Astrocyte (in vitro differentiated cells and primary cell): Measurements from ENCODE around the gene KCNB1. TPM values are rescaled to one million over a fixed set of nuclear protein-coding genes. Genes with fewer than 3 reads are reported as not detected.

ENCODE experiments used
- DNase-seq: peaks from one replicate; pipeline ENCODE4 v3.0.0-alpha.2; 2010; ENCODE audit warnings: low read depth
- FAIRE-seq: peaks from 2 replicates; lab custom pipeline; 2011; peaks lifted over from hg19 to GRCh38; lab: Jason Lieb, UNC
- H2AFZ ChIP-seq: 2 replicates; pipeline ENCODE4 v1.6.0; 2012; ENCODE audit warnings: low read depth, low read length, inconsistent platforms
- H3K27ac ChIP-seq: 2 replicates; pipeline ENCODE4 v1.5.1; 2011; ENCODE audit warnings: low read depth, low read length, inconsistent platforms
- H3K27me3 ChIP-seq: 2 replicates; pipeline ENCODE4 v1.6.0; 2011; ENCODE audit warnings: low read length, inconsistent platforms; ENCODE audit not compliant: insufficient read depth
- H3K36me3 ChIP-seq: 2 replicates; pipeline ENCODE4 v1.5.1; 2011; ENCODE audit warnings: low read length, inconsistent platforms; ENCODE audit not compliant: insufficient read depth
- H3K4me1 ChIP-seq: 2 replicates; pipeline ENCODE4 v1.5.1; 2011; ENCODE audit warnings: low read length, inconsistent platforms; ENCODE audit not compliant: insufficient read depth
- H3K4me2 ChIP-seq: 2 replicates; pipeline ENCODE4 v1.6.0; 2012; ENCODE audit warnings: low read length, inconsistent platforms
- H3K4me3 ChIP-seq: 2 replicates; pipeline ENCODE4 v1.5.1; 2011; ENCODE audit warnings: low read depth, mild to moderate bottlenecking, low read length, inconsistent platforms; ENCODE audit not compliant: insufficient read depth
- H3K79me2 ChIP-seq: 2 replicates; pipeline ENCODE4 v1.6.0; 2012; ENCODE audit warnings: mild to moderate bottlenecking, low read length, inconsistent platforms; ENCODE audit not compliant: insufficient read depth
- H3K9ac ChIP-seq: 2 replicates; pipeline ENCODE4 v1.6.0; 2012; ENCODE audit warnings: mild to moderate bottlenecking, low read length, inconsistent platforms
- H3K9me3 ChIP-seq: 2 replicates; pipeline ENCODE4 v1.5.1; 2012; ENCODE audit warnings: low read depth, mild to moderate bottlenecking, low read length, inconsistent platforms; ENCODE audit not compliant: insufficient read depth
- H4K20me1 ChIP-seq: 2 replicates; pipeline ENCODE4 v1.6.0; 2012; ENCODE audit warnings: low read length, inconsistent platforms; ENCODE audit not compliant: insufficient read depth
- H3K27ac Mint-ChIP-seq: one replicate; pipeline ENCODE4 v1.8.0; 2021; ENCODE audit warnings: mild to moderate bottlenecking, mixed read lengths; ENCODE audit not compliant: unreplicated experiment
- H3K27me3 Mint-ChIP-seq: one replicate; pipeline ENCODE4 v1.8.0; 2021; ENCODE audit warnings: low read depth, mixed read lengths; ENCODE audit not compliant: unreplicated experiment
- H3K36me3 Mint-ChIP-seq: one replicate; pipeline ENCODE4 v1.8.0; 2021; ENCODE audit warnings: low read depth, mixed read lengths; ENCODE audit not compliant: unreplicated experiment
- H3K4me1 Mint-ChIP-seq: one replicate; pipeline ENCODE4 v1.8.0; 2021; ENCODE audit warnings: low read depth, mixed read lengths; ENCODE audit not compliant: unreplicated experiment
- H3K4me3 Mint-ChIP-seq: one replicate; pipeline ENCODE4 v1.8.0; 2021; ENCODE audit warnings: mild to moderate bottlenecking, moderate library complexity, mixed read lengths; ENCODE audit not compliant: unreplicated experiment
- H3K9me3 Mint-ChIP-seq: one replicate; pipeline ENCODE4 v1.8.0; 2021; ENCODE audit warnings: mild to moderate bottlenecking, mixed read lengths; ENCODE audit not compliant: unreplicated experiment
- EZH2 ChIP-seq: IDR thresholded peaks from 2 replicates; pipeline ENCODE4 v1.6.1; 2012; ENCODE audit warnings: mild to moderate bottlenecking, low read length, inconsistent platforms; ENCODE audit not compliant: insufficient read depth
- total RNA-seq: library from RNA; stranded (reverse); gene quantifications from 2 replicates; pipeline ENCODE4 v1.2.1, GENCODE V29; 2021
- TF ChIP-seq, protein P1 (sequence below): IDR thresholded peaks from 2 replicates; pipeline ENCODE4 v1.5.1; 2011; ENCODE audit warnings: low read depth, mild to moderate bottlenecking, inconsistent platforms, low read length, moderate library complexity; ENCODE audit not compliant: insufficient read depth

The KCNB1 gene
- total RNA-seq, 1 donor from 2014 or later, result 0.48 TPM

DNA sequence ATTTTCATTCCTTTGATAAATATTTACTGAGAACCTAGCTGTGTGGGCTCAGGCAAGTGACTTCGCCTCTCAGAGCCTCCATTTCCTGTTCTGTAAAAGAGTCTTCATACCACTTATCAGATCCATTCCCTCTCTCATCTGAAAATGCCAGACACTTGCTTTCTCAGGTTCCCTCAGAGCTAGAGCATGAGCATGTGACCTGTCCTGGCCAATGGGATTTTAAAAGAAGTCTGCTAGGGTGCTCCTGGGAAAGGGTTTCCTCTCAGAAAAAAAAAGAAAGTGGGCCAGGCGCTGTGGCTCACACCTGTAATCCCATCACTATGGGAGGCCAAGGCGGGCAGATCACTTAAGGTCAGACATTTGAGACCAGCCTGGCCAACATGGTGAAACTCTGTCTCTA, 5.3 kb downstream of the KCNB1 start:
- TF ChIP-seq, protein P1, sequence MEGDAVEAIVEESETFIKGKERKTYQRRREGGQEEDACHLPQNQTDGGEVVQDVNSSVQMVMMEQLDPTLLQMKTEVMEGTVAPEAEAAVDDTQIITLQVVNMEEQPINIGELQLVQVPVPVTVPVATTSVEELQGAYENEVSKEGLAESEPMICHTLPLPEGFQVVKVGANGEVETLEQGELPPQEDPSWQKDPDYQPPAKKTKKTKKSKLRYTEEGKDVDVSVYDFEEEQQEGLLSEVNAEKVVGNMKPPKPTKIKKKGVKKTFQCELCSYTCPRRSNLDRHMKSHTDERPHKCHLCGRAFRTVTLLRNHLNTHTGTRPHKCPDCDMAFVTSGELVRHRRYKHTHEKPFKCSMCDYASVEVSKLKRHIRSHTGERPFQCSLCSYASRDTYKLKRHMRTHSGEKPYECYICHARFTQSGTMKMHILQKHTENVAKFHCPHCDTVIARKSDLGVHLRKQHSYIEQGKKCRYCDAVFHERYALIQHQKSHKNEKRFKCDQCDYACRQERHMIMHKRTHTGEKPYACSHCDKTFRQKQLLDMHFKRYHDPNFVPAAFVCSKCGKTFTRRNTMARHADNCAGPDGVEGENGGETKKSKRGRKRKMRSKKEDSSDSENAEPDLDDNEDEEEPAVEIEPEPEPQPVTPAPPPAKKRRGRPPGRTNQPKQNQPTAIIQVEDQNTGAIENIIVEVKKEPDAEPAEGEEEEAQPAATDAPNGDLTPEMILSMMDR, result no peak
- no peak for TF ChIP-seq EZH2
- FAIRE-seq, result no peak
- Histone ChIP-seq H3K4me2 (no peak overlapping the region), H3K9me3 (no peaks in the 10 kb centered on the region), H4K20me1 (no peaks in the 10 kb centered on the region), H3K4me1 (no peaks in the 10 kb centered on the region), H3K27me3 (peaks cover 30% of the 10 kb centered on the region), H3K36me3 (no peaks in the 10 kb centered on the region), H3K79me2 (no peaks in the 10 kb centered on the region), H2AFZ (no peak overlapping the region), H3K27ac (no peak overlapping the region), H3K9ac (no peak overlapping the region), H3K4me3 (no peak overlapping the region)
- no peak overlapping the region for H3K27ac Mint-ChIP-seq
- H3K4me3 Mint-ChIP-seq, result no peak overlapping the region
- no peak for DNase-seq
- H3K9me3 Mint-ChIP-seq, result no peaks in the 10 kb centered on the region
- peaks cover 50% of the 10 kb centered on the region for H3K27me3 Mint-ChIP-seq
- H3K36me3 Mint-ChIP-seq, result no peaks in the 10 kb centered on the region
- H3K4me1 Mint-ChIP-seq, result peaks cover 6% of the 10 kb centered on the region

DNA sequence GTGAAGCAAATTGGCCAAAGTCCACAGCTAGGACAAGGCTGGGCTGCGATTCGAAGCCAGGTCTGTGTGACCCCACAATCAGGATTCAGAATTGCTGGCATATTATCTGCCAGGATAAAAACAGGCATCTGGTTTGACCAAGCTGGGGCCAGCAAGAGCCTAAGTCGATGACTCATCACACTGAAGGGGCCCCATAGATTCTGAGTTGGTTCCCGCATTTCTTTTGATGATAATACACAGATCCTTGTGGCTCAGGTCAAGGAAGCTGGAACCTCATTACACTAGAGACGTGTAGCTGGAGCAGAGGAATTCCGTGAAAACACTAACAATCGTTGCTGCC, 6.5 kb downstream of the KCNB1 start:
- Histone ChIP-seq H3K9me3 (no peaks in the 10 kb centered on the region), H3K27ac (no peak overlapping the region), H3K27me3 (peaks cover 25% of the 10 kb centered on the region), H3K4me3 (no peak overlapping the region), H2AFZ (no peak overlapping the region), H4K20me1 (no peaks in the 10 kb centered on the region), H3K4me1 (no peaks in the 10 kb centered on the region), H3K4me2 (no peak overlapping the region), H3K9ac (no peak overlapping the region), H3K36me3 (no peaks in the 10 kb centered on the region), H3K79me2 (no peaks in the 10 kb centered on the region)
- FAIRE-seq (no peak), DNase-seq (no peak)
- Mint-ChIP-seq H3K27me3 (peaks cover 48% of the 10 kb centered on the region), H3K4me1 (peaks cover 6% of the 10 kb centered on the region), H3K36me3 (no peaks in the 10 kb centered on the region), H3K4me3 (no peak overlapping the region), H3K27ac (no peak overlapping the region), H3K9me3 (no peaks in the 10 kb centered on the region)
- TF ChIP-seq, protein P1, result no peak
- TF ChIP-seq EZH2, result no peak

DNA sequence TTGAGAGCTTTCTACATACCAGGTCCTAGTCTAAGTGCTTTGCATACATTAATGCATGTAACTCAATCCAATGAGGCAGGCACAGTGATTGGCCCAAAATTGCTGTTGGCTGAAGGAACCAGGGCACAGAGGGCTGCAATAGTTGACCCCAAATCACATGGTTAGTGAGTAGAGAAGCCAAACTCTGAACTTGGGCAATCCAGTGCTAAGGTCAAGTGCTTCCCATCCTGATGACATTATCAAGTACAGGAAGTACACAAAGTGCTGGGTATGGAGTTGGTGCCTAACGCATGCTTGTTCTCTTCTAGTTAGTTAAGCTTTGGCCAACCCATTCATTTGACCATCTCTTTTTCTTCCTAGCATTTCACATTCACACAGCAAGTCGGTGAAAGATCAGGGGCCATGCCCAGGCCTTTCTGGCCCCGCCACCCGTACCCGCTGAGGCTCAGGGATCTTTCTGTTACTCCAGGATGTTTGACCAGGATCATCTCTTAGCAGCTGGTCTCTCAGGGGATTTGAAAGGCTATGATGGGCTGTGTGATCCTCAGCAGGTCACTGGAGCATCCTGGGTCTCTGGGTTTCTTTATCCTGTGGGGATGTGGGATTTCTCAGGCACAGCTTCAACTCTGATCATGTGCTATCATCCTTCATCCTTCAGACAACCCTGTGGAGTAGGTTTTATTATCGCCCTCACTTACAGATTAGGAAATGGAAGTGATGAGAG, 7.0 kb downstream of the KCNB1 start:
- no peak for FAIRE-seq
- no peaks in the 10 kb centered on the region for H3K4me1 ChIP-seq
- H3K4me2 ChIP-seq, result no peak overlapping the region
- H4K20me1 ChIP-seq, result no peaks in the 10 kb centered on the region
- H2AFZ ChIP-seq, result no peak overlapping the region
- Mint-ChIP-seq H3K9me3 (no peaks in the 10 kb centered on the region), H3K4me3 (no peak overlapping the region), H3K27ac (no peak overlapping the region), H3K27me3 (peaks cover 50% of the 10 kb centered on the region), H3K4me1 (peaks cover 6% of the 10 kb centered on the region), H3K36me3 (no peaks in the 10 kb centered on the region)
- H3K79me2 ChIP-seq, result no peaks in the 10 kb centered on the region
- no peak for DNase-seq
- H3K27me3 ChIP-seq, result peaks cover 26% of the 10 kb centered on the region
- no peak overlapping the region for H3K4me3 ChIP-seq
- H3K27ac ChIP-seq, result no peak overlapping the region
- no peaks in the 10 kb centered on the region for H3K9me3 ChIP-seq
- H3K36me3 ChIP-seq, result no peaks in the 10 kb centered on the region
- TF ChIP-seq, protein P1, result no peak
- TF ChIP-seq EZH2, result no peak
- no peak overlapping the region for H3K9ac ChIP-seq
